B cell (primary cell): Measurements from ENCODE around the gene PDLIM1. TPM values are rescaled to one million over a fixed set of nuclear protein-coding genes. Genes with fewer than 3 reads are reported as not detected.

Experiments
- ATAC-seq: fragments of 200-7000 bp; cut with Tn5 transposase; one replicate; pipeline ENCODE4 v1.10.0; 2021; ENCODE audit warnings: low read depth, mild to moderate bottlenecking, moderate number of reproducible peaks, moderate library complexity
- CTCF ChIA-PET: fragments of 350-600 bp; sonication (Branson Sonifier 250); formaldehyde crosslinking; loops from one replicate; lab custom pipeline; 2021; ENCODE audit warnings: antibody characterized with exemption, inconsistent platforms; lab: Charles Lee
- POLR2A ChIA-PET: fragments of 350-600 bp; sonication (Branson Sonifier 250); formaldehyde crosslinking; loops from one replicate; lab custom pipeline; 2021; ENCODE audit warnings: antibody characterized with exemption; lab: Charles Lee
- DNase-seq: peaks from one replicate; pipeline ENCODE4 v3.0.0; 2013
- H2AFZ ChIP-seq: 2 replicates; pipeline ENCODE4 v1.6.1; 2012; ENCODE audit warnings: mild to moderate bottlenecking, low read depth, low read length; ENCODE audit not compliant: insufficient read depth, poor library complexity, severe bottlenecking
- H3K27ac ChIP-seq, 2 donors: 1 replicate in 1 of 2; 2 replicates in 1 of 2; pipeline ENCODE4 v1.5.1; 2012 to 2013; ENCODE audit warnings: low read length in 2 of 2, mild to moderate bottlenecking in 2 of 2, moderate library complexity in 1 of 2
- H3K27me3 ChIP-seq, 4 experiments: fragments of 200-600 bp in 1 of 4; sonication (generic) in 1 of 4; replicated peaks in 1 of 4; 1 replicate in 2 of 4; 2 replicates in 2 of 4; pipeline versions ENCODE4 v1.6.1 to v1.7.0; 2013 to 2016; ENCODE audit warnings: low read length in 3 of 4, mild to moderate bottlenecking in 2 of 4, mixed read lengths in 1 of 4, moderate library complexity in 1 of 4; ENCODE audit not compliant: insufficient read depth in 4 of 4, control insufficient read depth in 3 of 4; ENCODE audit errors: control extremely low read depth in 1 of 4
- H3K36me3 ChIP-seq, 2 experiments: replicated peaks in 1 of 2; 1 replicate in 1 of 2; 2 replicates in 1 of 2; pipeline versions ENCODE4 v1.6.1 to v1.7.1; 2013; ENCODE audit warnings: low read length in 1 of 2; ENCODE audit not compliant: insufficient read depth in 2 of 2, control insufficient read depth in 1 of 2; ENCODE audit errors: control extremely low read depth in 1 of 2, extremely low read depth in 1 of 2
- H3K4me1 ChIP-seq, 2 donors: fragments of 200-600 bp in 1 of 2; sonication (generic) in 1 of 2; 1 replicate in 1 of 2; 2 replicates in 1 of 2; pipeline versions ENCODE4 v1.5.1 to v1.6.1; 2013 to 2017; ENCODE audit warnings: low read length in 2 of 2; ENCODE audit not compliant: control insufficient read depth in 2 of 2, insufficient read depth in 2 of 2
- H3K4me2 ChIP-seq: replicated peaks from 2 replicates; pipeline ENCODE3; 2012; ENCODE audit warnings: mild to moderate bottlenecking, low read depth, low read length; ENCODE audit not compliant: poor library complexity, severe bottlenecking
- H3K4me3 ChIP-seq, 5 experiments: fragments of 200-600 bp in 1 of 5; sonication (generic) in 1 of 5; 1 replicate in 3 of 5; 2 replicates in 2 of 5; pipeline versions ENCODE4 v1.5.1 to v1.7.0; 2011 to 2016; ENCODE audit warnings: low read length in 4 of 5, mild to moderate bottlenecking in 4 of 5, low read depth in 2 of 5, control low read depth in 1 of 5, moderate library complexity in 1 of 5; ENCODE audit not compliant: insufficient read depth in 1 of 5; ENCODE audit errors: control extremely low read depth in 1 of 5, extremely low read depth in 1 of 5
- H3K79me2 ChIP-seq: fragments of 200-600 bp; sonication (generic); one replicate; pipeline ENCODE4 v1.6.0; 2016; ENCODE audit warnings: low read length; ENCODE audit not compliant: control insufficient read depth, insufficient read depth
- H3K9ac ChIP-seq: fragments of 200-600 bp; sonication (generic); 2 replicates; pipeline ENCODE4 v1.6.1; 2017; ENCODE audit warnings: mild to moderate bottlenecking, low read length, moderate library complexity
- H3K9me3 ChIP-seq, 3 donors: one replicate each; pipeline versions ENCODE4 v1.6.1 to v1.7.1; 2013; ENCODE audit warnings: low read length in 2 of 3; ENCODE audit not compliant: control insufficient read depth in 2 of 3, insufficient read depth in 1 of 3; ENCODE audit errors: control extremely low read depth in 1 of 3
- H4K20me1 ChIP-seq: 2 replicates; pipeline ENCODE4 v1.6.0; 2012; ENCODE audit warnings: mild to moderate bottlenecking, low read length; ENCODE audit not compliant: insufficient read depth, control insufficient read depth, poor library complexity, severe bottlenecking
- H3K27ac Mint-ChIP-seq: one replicate; pipeline ENCODE4 v1.8.0; 2021; ENCODE audit warnings: mixed read lengths
- H3K27me3 Mint-ChIP-seq: one replicate; pipeline ENCODE4 v1.8.0; 2021; ENCODE audit warnings: mixed read lengths
- H3K4me1 Mint-ChIP-seq: one replicate; pipeline ENCODE4 v1.8.0; 2021; ENCODE audit warnings: mixed read lengths
- H3K4me3 Mint-ChIP-seq: one replicate; pipeline ENCODE4 v1.8.0; 2021; ENCODE audit warnings: mixed read lengths
- H3K9me3 Mint-ChIP-seq: one replicate; pipeline ENCODE4 v1.8.0; 2022; ENCODE audit warnings: mixed read lengths; ENCODE audit not compliant: insufficient read depth
- EZH2 ChIP-seq: IDR thresholded peaks from 2 replicates; pipeline ENCODE4 v1.6.1; 2012; ENCODE audit warnings: borderline replicate concordance, low read depth, mild to moderate bottlenecking, moderate library complexity, low read length; ENCODE audit not compliant: insufficient read depth, poor library complexity, severe bottlenecking
- WGBS: methylation state at CpG from one replicate; pipeline ENCODE4 v1.1.5; 2013; ENCODE audit warnings: missing lambda C conversion rate; ENCODE audit not compliant: insufficient coverage; 5-methylcytosine and 5-hydroxymethylcytosine counted together
- intact Hi-C: fragments of 100-400 bp; cut with micrococcal nuclease; formaldehyde crosslinking; loops from one replicate; pipeline ENCODE4 v1.10.0; 2022
- polyA plus RNA-seq: library from polyadenylated mRNA; depleted of rRNA; stranded (reverse); fragments of >200 nt; gene quantifications from 2 replicates; pipeline ENCODE4 v1.2.3, GENCODE V29; 2012
- total RNA-seq, 2 donors: library from RNA; stranded (reverse); fragments of 120-200 nt in 1 of 2; gene quantifications; 1 replicate in 1 of 2; 2 replicates in 1 of 2; pipeline versions ENCODE4 v1.2.3 to v1.2.4, GENCODE V29; 2013 to 2022
- TF ChIP-seq, protein P1 (sequence below): fragments of 200-600 bp; IDR thresholded peaks from one replicate; pipeline ENCODE4 v1.8.0; 2022; ENCODE audit warnings: antibody characterized with exemption, mild to moderate bottlenecking

PDLIM1 gene
- total and polyA plus RNA-seq, 2 donors (not counting 1 experiment from before 2014, with no cell fraction given), result 123 to 135 TPM

DNA sequence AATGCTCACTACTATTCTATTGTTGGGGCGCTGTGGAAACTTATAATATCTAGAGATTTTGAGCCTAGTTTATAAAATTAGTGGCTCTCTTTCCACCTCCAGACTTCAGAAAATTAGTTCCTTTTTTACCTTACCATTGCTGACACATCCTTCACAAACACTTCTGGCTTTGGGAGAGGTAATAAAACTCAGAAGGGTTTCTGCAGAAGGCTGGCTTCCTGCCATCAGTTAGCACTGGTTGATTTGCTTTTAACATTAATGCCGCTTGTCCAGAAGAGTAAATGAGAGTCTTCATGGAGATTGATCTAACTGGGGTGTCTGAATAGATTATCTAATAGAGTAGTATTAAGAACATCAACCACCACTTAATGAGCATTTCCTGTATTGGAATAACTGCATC, 76.4 kb downstream of the PDLIM1 start:
- POLR2A ChIA-PET, result no interaction called here
- WGBS, result no CpG with 5 or more reads among the region's 2 CpGs
- no peak overlapping the region for H3K4me2 ChIP-seq

DNA sequence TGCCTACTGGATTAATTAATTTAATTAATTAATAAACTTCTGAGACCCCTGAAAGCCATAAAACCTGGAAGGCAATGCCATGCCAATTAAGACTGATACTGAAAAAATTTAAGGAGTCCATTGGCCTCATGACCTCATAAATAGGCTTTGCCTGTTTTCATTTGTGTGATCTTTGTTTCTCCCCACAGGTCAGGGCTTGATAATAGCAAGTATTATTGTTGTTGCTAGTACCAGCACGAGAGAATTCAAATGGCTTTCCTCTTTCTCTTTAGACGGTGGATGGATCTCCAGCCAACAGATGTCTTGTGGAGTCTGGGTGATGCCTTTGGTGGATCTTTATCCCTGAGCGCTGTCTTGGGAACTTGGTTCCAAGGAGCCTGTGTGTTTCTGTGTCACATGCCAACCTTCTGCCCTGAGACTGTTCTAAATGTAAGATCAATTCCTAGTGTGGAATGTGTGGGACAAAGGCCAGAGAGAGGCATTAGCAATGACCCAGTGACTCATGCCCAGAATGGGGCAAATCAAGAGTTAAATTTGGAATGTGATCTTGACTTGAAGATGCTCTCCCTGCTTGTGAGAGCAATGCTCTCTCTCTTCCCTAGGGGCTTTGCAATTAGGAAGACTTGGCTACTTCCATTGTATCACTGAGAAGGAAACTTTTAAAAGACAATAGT, 79.1 kb downstream of the PDLIM1 start:
- H2AFZ ChIP-seq, result no peak overlapping the region
- TF ChIP-seq, protein P1, sequence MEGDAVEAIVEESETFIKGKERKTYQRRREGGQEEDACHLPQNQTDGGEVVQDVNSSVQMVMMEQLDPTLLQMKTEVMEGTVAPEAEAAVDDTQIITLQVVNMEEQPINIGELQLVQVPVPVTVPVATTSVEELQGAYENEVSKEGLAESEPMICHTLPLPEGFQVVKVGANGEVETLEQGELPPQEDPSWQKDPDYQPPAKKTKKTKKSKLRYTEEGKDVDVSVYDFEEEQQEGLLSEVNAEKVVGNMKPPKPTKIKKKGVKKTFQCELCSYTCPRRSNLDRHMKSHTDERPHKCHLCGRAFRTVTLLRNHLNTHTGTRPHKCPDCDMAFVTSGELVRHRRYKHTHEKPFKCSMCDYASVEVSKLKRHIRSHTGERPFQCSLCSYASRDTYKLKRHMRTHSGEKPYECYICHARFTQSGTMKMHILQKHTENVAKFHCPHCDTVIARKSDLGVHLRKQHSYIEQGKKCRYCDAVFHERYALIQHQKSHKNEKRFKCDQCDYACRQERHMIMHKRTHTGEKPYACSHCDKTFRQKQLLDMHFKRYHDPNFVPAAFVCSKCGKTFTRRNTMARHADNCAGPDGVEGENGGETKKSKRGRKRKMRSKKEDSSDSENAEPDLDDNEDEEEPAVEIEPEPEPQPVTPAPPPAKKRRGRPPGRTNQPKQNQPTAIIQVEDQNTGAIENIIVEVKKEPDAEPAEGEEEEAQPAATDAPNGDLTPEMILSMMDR, result no peak
- TF ChIP-seq EZH2, result no peak
- 100% methylated on average over 3 of the region's 3 CpGs for WGBS

More for the DNA sequence above, 76.4 kb downstream of the PDLIM1 start:
- intact Hi-C loops, result no loop called here
- Mint-ChIP-seq H3K4me1 (no peaks in the 10 kb centered on the region), H3K27ac (no peak overlapping the region), H3K9me3 (peaks cover 2% of the 10 kb centered on the region), H3K4me3 (no peak overlapping the region), H3K27me3 (no peaks in the 10 kb centered on the region)
- Histone ChIP-seq H3K27ac (no peak overlapping the region), H2AFZ (no peak overlapping the region), H3K27me3 (no peaks in the 10 kb centered on the region), H4K20me1 (no peaks in the 10 kb centered on the region), H3K9ac (no peak overlapping the region), H3K4me1 (no peaks in the 10 kb centered on the region), H3K4me3 (no peak overlapping the region), H3K9me3 (no peaks in the 10 kb centered on the region), H3K36me3 (peaks cover 0 to 1% of the 10 kb centered on the region in 2 experiments), H3K79me2 (no peaks in the 10 kb centered on the region)
- DNase-seq (no peak), ATAC-seq (no peak)
- TF ChIP-seq, protein P1, result no peak
- no peak for TF ChIP-seq EZH2
- CTCF ChIA-PET, result interaction anchor here (0.9 kb wide), 1 partner anchor 9 kb away, joined by 3 read pairs; no protein-coding TSS in a partner anchor

More for the DNA sequence above, 79.1 kb downstream of the PDLIM1 start:
- H3K36me3 ChIP-seq, result peaks cover 0 to 1% of the 10 kb centered on the region in 2 experiments
- POLR2A ChIA-PET, result no interaction called here
- no peaks in the 10 kb centered on the region for H4K20me1 ChIP-seq
- H3K9ac ChIP-seq, result no peak overlapping the region
- no peaks in the 10 kb centered on the region for H3K79me2 ChIP-seq
- no peaks in the 10 kb centered on the region for H3K27me3 ChIP-seq
- Mint-ChIP-seq H3K4me3 (no peak overlapping the region), H3K4me1 (no peaks in the 10 kb centered on the region), H3K9me3 (peaks cover 2% of the 10 kb centered on the region), H3K27ac (no peak overlapping the region), H3K27me3 (no peaks in the 10 kb centered on the region)
- ATAC-seq (no peak), DNase-seq (no peak)
- no peaks in the 10 kb centered on the region for H3K9me3 ChIP-seq
- H3K4me2 ChIP-seq, result no peak overlapping the region
- no peak overlapping the region for H3K4me3 ChIP-seq
- no peak overlapping the region for H3K27ac ChIP-seq
- intact Hi-C loops, result no loop called here
- no peaks in the 10 kb centered on the region for H3K4me1 ChIP-seq
- CTCF ChIA-PET, result interaction anchor here (0.8 to 1.6 kb wide), 2 partner anchors 152 to 154 kb away, joined by 3 to 9 read pairs; no protein-coding TSS in a partner anchor
